Neural crest cell (in vitro differentiated cells): ENCODE data around the gene ECEL1. TPM values are rescaled to one million over a fixed set of nuclear protein-coding genes. Genes with fewer than 3 reads are reported as not detected.

Experiments
- DNase-seq: peaks from one replicate; pipeline ENCODE4 v3.0.0; 2021; ENCODE audit warnings: low read depth, mixed read lengths, low spot score
- H3K27ac Mint-ChIP-seq: one replicate; pipeline ENCODE4 v1.8.0; 2021; ENCODE audit warnings: mild to moderate bottlenecking, mixed read lengths; ENCODE audit not compliant: unreplicated experiment
- H3K27me3 Mint-ChIP-seq: 2 replicates; pipeline ENCODE4 v1.8.0; 2021; ENCODE audit warnings: low read depth, mild to moderate bottlenecking, mixed read lengths
- H3K36me3 Mint-ChIP-seq: 2 replicates; pipeline ENCODE4 v1.8.0; 2021; ENCODE audit warnings: low read depth, mild to moderate bottlenecking, mixed read lengths
- H3K4me1 Mint-ChIP-seq: 2 replicates; pipeline ENCODE4 v1.8.0; 2021; ENCODE audit warnings: mixed read lengths
- H3K4me3 Mint-ChIP-seq: one replicate; pipeline ENCODE4 v1.8.0; 2021; ENCODE audit warnings: mild to moderate bottlenecking, mixed read lengths
- H3K9me3 Mint-ChIP-seq: 2 replicates; pipeline ENCODE4 v1.8.0; 2021; ENCODE audit warnings: mixed read lengths
- total RNA-seq: library from RNA; stranded (reverse); gene quantifications from 2 replicates; pipeline ENCODE4 v1.2.1, GENCODE V29; 2021
- TF ChIP-seq, protein P1 (sequence below): fragments of 200-600 bp; sonication (generic); conservative IDR thresholded peaks from 2 replicates; pipeline ENCODE4 v1.5.0; 2021; ENCODE audit warnings: antibody characterized with exemption, mild to moderate bottlenecking

Gene ECEL1
- total RNA-seq, 1 donor from 2014 or later, result 43.9 TPM

DNA sequence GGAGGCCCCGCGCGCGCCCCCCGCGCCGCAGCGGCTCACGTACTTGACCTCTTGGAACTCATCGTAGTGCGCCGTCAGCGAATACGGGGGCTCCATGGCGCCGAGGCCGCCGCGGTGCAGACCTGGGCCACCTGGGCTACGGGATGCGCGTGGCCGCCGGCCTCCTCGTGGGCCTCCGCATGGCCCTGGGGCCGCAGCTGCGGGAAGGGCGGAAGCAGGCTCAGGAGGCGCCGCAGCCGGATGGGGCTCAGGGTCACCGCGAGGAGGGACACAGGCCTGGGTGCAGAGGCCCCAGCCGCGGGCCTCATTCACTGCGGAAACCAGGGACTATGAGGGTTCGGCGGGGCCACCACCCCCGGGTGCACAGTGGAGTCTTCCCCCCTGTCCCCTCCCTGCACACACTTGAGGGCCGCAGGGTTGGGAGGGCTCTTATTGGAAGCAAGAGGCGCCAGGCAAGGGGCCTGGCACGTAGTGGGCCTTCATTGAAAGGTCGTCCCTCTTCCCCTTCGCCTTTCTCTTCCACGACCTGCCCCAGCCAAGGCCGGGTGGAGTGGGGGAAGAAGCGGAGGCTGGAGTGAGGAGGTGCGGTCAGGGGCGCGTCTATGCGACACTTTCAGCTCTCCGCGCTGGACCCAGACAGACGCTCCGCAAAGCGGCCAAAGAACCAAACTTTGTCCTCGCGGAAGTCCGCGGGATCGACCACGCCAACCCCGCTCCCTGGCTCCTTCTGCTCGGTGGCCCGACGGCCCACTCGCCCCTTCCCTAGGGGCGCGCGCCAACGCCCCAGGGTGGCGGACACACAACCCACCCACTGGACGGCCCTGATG is 863 bp downstream of the ECEL1 start:
- Mint-ChIP-seq H3K4me3 (peak overlapping the region; percentile 79), H3K27ac (no peak overlapping the region), H3K4me1 (peaks cover 16% of the 10 kb centered on the region), H3K9me3 (no peaks in the 10 kb centered on the region), H3K36me3 (no peaks in the 10 kb centered on the region), H3K27me3 (peaks cover 73% of the 10 kb centered on the region)
- TF ChIP-seq, protein P1, sequence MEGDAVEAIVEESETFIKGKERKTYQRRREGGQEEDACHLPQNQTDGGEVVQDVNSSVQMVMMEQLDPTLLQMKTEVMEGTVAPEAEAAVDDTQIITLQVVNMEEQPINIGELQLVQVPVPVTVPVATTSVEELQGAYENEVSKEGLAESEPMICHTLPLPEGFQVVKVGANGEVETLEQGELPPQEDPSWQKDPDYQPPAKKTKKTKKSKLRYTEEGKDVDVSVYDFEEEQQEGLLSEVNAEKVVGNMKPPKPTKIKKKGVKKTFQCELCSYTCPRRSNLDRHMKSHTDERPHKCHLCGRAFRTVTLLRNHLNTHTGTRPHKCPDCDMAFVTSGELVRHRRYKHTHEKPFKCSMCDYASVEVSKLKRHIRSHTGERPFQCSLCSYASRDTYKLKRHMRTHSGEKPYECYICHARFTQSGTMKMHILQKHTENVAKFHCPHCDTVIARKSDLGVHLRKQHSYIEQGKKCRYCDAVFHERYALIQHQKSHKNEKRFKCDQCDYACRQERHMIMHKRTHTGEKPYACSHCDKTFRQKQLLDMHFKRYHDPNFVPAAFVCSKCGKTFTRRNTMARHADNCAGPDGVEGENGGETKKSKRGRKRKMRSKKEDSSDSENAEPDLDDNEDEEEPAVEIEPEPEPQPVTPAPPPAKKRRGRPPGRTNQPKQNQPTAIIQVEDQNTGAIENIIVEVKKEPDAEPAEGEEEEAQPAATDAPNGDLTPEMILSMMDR, result no peak
- no peak for DNase-seq

DNA sequence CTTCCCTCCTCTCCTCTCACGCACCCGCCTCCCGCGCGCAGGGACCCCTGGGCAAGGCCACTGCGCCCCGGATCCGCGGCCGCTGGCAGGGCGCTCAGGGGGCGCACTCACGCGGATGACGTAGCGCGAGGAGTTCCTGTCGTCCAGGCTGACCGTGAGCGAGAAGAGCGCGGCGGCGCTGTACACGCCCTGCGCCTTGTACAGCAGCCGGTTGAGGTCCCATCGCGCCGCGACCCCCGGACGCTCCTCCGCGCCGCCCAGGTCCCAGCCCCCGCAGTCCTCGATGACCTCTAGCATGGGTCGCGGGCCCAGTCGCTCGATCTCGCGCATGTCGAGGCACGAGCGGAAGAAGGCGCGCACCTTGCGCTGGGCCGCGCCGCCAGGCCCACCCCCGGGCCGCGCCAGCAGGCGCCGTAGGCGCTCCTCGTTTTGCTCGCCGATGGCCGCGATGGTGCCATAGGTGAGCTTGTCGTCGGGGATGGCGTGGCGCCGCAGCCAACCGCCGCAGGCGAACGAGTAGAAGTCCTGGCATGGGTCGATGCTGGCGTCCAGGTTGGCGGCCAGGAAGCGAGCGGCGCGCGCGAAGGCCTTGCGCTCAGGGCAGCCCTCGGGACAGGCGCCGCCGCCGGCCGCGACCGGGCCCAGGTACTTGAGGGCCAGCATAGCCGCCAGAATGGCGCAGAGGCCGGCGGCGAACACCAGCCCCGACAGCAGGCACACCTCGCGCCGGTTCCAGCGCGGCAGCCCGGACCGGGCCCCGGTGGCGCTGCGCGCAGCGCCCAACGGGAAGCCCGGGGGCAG is 1.7 kb downstream of the ECEL1 start:
- peaks cover 66% of the 10 kb centered on the region for H3K27me3 Mint-ChIP-seq
- no peak overlapping the region for H3K4me3 Mint-ChIP-seq
- TF ChIP-seq, protein P1, result no peak
- no peaks in the 10 kb centered on the region for H3K36me3 Mint-ChIP-seq
- no peaks in the 10 kb centered on the region for H3K9me3 Mint-ChIP-seq
- H3K27ac Mint-ChIP-seq, result no peak overlapping the region
- H3K4me1 Mint-ChIP-seq, result peaks cover 16% of the 10 kb centered on the region
- no peak for DNase-seq

DNA sequence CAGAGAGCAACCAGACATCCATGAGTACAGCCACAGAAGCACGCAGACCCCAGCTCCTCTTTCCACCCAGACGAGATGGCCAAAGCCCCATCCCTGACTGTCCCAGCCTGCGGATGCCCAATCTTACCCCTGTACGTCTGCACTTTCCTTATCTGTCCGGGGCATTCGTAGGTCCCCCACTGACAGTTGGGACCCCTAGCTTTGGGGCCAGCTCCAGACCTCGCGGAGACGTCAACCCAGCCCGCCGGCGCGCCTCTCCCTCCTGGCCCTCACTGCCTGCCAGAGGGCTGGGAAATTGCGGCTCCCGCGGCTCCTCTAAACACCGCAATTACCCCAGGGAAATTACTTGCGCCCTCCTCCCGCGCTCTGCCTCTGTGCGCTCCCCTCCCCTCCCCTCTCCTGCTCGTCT is 2.3 kb downstream of the ECEL1 start:
- Mint-ChIP-seq H3K9me3 (no peaks in the 10 kb centered on the region), H3K4me1 (peaks cover 16% of the 10 kb centered on the region), H3K4me3 (peak overlapping the region; percentile 78)

DNA sequence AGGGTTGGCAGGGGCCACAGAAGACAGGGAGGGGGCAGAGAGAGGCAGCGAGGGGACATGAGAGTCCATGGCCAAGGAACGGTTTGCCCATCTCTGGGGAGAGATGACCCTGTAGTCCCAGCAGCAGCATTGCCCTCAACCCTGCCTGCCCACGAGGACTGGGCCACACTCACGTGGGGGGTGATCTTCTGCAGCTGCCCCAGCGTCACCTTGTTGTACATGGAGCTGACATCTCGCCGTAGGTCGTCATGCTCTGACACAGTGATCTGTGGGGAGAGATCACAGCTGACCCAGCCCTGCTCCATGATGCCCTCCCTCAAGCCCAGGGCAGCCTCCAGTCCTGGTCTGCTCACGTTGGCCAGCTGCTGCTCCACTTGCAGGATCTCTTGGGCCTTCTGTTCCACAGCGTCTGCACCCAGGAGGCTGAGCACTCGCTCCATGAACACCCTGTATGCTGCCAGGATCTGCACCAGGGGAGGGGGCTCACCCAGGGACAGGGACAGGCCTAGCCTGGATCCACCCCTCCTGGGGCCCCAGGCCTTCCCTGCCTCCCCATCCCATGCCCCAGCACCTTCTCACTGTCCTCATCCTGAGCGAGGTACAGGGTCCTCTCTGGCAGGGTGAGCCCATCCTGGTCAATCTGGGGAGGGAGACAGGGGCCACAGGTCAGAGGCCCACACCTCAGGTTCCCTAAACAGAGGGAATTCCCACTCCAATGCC is 2.8 kb downstream of the ECEL1 start:
- DNase-seq, result no peak
- TF ChIP-seq, protein P1, result no peak
- Mint-ChIP-seq H3K27ac (no peak overlapping the region), H3K9me3 (no peaks in the 10 kb centered on the region), H3K27me3 (peaks cover 60% of the 10 kb centered on the region), H3K4me3 (peak overlapping the region; percentile 78), H3K4me1 (peaks cover 16% of the 10 kb centered on the region), H3K36me3 (no peaks in the 10 kb centered on the region)

More for the DNA sequence above, 2.3 kb downstream of the ECEL1 start:
- Mint-ChIP-seq H3K36me3 (no peaks in the 10 kb centered on the region), H3K27ac (no peak overlapping the region), H3K27me3 (peaks cover 65% of the 10 kb centered on the region)
- TF ChIP-seq, protein P1, result no peak
- DNase-seq, result no peak

DNA sequence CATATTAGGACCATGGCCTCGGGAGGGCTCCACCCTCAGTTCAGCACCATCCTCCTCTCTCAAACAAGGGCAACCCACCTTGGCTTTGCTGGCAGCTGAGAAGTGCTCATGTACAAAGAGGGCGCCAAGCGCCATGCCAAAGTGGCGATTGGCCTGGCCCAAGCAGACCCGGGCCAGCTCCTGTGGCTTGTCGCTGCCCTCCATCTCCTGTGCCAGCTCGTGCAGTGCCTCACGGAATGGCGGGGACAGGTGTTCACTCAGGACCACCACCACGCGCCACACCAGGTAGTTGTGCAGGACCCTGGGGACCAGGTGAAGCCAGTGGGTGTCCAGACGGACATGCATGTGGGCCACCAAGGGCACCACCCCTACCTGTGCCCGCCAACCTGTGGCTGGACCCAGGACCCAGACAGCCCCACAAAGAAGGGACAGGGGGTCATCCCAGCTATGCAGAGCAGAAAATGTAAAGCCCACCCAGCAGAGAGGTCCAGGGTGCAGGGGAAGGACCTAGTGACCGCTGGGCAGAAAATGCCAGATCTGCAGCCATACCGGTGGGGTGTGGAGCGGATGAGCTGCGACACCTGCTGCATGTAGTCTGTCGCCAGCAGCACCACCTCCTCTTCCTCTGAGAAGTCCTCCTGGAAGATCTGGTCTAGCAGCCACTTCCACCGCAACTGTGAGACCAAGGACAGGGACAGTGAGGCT is 3.6 kb downstream of the ECEL1 start:
- no peak for DNase-seq
- no peak overlapping the region for H3K4me3 Mint-ChIP-seq
- TF ChIP-seq, protein P1, result no peak

More for the DNA sequence above, 3.6 kb downstream of the ECEL1 start:
- no peak overlapping the region for H3K27ac Mint-ChIP-seq
- H3K9me3 Mint-ChIP-seq, result no peaks in the 10 kb centered on the region
- H3K27me3 Mint-ChIP-seq, result peaks cover 53% of the 10 kb centered on the region
- H3K36me3 Mint-ChIP-seq, result no peaks in the 10 kb centered on the region
- H3K4me1 Mint-ChIP-seq, result peaks cover 9% of the 10 kb centered on the region
